ENCODE data around the gene HIBADH.

The HIBADH gene

DNA sequence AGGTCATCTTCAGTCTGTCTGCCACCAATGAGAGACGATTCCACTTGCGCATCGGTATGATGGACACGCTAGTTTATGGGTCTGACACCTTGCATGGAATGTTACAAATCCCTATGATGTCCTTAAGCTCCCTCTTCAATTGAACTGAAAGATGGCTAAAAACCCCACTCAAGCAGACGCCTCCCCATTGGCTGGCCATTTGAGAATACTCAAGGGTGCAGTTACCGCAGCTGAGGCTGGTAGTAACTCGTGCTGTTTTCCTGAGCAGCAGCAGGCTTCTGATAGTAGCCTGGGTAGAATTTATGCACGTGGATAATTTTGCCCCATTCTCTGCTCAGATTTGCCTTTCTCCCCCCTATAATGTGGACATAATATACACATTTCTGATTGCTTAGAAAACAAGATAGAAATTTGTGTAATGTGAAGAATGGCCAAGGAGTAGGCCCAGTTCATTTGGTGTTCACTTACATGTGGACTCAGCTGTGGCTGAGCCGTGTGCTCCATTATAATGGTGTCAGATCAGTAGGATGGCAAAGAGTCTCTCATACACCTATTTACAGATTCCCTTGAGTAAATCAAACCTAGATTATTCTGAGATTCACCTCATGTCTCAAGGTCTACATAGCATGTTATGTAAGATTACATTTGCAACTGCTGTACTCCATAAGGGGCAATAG is 142.8 kb downstream of the HIBADH start:
- TF ChIP-seq ZNF114 (tag by site-specific recombination; IDR thresholded peaks at IDR 0.05), result no peak
- TF ChIP-seq, protein P1, sequence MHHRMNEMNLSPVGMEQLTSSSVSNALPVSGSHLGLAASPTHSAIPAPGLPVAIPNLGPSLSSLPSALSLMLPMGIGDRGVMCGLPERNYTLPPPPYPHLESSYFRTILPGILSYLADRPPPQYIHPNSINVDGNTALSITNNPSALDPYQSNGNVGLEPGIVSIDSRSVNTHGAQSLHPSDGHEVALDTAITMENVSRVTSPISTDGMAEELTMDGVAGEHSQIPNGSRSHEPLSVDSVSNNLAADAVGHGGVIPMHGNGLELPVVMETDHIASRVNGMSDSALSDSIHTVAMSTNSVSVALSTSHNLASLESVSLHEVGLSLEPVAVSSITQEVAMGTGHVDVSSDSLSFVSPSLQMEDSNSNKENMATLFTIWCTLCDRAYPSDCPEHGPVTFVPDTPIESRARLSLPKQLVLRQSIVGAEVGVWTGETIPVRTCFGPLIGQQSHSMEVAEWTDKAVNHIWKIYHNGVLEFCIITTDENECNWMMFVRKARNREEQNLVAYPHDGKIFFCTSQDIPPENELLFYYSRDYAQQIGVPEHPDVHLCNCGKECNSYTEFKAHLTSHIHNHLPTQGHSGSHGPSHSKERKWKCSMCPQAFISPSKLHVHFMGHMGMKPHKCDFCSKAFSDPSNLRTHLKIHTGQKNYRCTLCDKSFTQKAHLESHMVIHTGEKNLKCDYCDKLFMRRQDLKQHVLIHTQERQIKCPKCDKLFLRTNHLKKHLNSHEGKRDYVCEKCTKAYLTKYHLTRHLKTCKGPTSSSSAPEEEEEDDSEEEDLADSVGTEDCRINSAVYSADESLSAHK (tag by site-specific recombination; IDR thresholded peaks at IDR 0.05), result no peak
- no peak for TF ChIP-seq ZSCAN5A (tag by site-specific recombination; IDR thresholded peaks at IDR 0.05)
- TF ChIP-seq ZNF223 (tag by site-specific recombination; IDR thresholded peaks at IDR 0.05), result no peak
- TF ChIP-seq ZNF747 (tag by site-specific recombination; IDR thresholded peaks at IDR 0.05), result no peak
- TF ChIP-seq ZNF354C (tag by site-specific recombination; IDR thresholded peaks at IDR 0.05; ENCODE audit: borderline replicate concordance, low read depth), result no peak
- no peak for TF ChIP-seq ZNF350 (tag by site-specific recombination; IDR thresholded peaks at IDR 0.05)
- TF ChIP-seq, protein P2, sequence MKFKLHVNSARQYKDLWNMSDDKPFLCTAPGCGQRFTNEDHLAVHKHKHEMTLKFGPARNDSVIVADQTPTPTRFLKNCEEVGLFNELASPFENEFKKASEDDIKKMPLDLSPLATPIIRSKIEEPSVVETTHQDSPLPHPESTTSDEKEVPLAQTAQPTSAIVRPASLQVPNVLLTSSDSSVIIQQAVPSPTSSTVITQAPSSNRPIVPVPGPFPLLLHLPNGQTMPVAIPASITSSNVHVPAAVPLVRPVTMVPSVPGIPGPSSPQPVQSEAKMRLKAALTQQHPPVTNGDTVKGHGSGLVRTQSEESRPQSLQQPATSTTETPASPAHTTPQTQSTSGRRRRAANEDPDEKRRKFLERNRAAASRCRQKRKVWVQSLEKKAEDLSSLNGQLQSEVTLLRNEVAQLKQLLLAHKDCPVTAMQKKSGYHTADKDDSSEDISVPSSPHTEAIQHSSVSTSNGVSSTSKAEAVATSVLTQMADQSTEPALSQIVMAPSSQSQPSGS (tag by site-specific recombination; IDR thresholded peaks at IDR 0.05; ENCODE audit: low read depth), result no peak
- no peak for TF ChIP-seq ZBTB7A (tag by site-specific recombination; IDR thresholded peaks at IDR 0.05; ENCODE audit: low read depth)
- no peak for TF ChIP-seq ZNF549 (tag by site-specific recombination; IDR thresholded peaks at IDR 0.05)
- no peak for TF ChIP-seq ZNF548 (tag by site-specific recombination; IDR thresholded peaks at IDR 0.05)
- no peak for TF ChIP-seq OVOL3 (tag by site-specific recombination; IDR thresholded peaks at IDR 0.05)
- TF ChIP-seq, protein P3, sequence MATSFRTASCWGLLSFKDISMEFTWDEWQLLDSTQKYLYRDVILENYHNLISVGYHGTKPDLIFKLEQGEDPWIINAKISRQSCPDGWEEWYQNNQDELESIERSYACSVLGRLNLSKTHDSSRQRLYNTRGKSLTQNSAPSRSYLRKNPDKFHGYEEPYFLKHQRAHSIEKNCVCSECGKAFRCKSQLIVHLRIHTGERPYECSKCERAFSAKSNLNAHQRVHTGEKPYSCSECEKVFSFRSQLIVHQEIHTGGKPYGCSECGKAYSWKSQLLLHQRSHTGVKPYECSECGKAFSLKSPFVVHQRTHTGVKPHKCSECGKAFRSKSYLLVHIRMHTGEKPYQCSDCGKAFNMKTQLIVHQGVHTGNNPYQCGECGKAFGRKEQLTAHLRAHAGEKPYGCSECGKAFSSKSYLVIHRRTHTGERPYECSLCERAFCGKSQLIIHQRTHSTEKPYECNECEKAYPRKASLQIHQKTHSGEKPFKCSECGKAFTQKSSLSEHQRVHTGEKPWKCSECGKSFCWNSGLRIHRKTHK (tag by site-specific recombination; IDR thresholded peaks at IDR 0.05), result no peak
- TF ChIP-seq ZBTB1 (tag by site-specific recombination; IDR thresholded peaks at IDR 0.05), result no peak
- no peak for TF ChIP-seq ZNF169 (tag by site-specific recombination; IDR thresholded peaks at IDR 0.05)
- no peak for TF ChIP-seq ZNF155 (tag by site-specific recombination; IDR thresholded peaks at IDR 0.05)
- no peak for TF ChIP-seq ZIC2 (tag by site-specific recombination; IDR thresholded peaks at IDR 0.05)
- TF ChIP-seq, protein P4, sequence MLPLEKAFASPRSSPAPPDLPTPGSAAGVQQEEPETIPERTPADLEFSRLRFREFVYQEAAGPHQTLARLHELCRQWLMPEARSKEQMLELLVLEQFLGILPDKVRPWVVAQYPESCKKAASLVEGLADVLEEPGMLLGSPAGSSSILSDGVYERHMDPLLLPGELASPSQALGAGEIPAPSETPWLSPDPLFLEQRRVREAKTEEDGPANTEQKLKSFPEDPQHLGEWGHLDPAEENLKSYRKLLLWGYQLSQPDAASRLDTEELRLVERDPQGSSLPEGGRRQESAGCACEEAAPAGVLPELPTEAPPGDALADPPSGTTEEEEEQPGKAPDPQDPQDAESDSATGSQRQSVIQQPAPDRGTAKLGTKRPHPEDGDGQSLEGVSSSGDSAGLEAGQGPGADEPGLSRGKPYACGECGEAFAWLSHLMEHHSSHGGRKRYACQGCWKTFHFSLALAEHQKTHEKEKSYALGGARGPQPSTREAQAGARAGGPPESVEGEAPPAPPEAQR (tag by site-specific recombination; IDR thresholded peaks at IDR 0.05), result no peak
- no peak for TF ChIP-seq ZNF132 (tag by site-specific recombination; IDR thresholded peaks at IDR 0.05; ENCODE audit: borderline replicate concordance)
- no peak for TF ChIP-seq ZNF175 (tag by site-specific recombination; IDR thresholded peaks at IDR 0.05)
- POLR2A ChIA-PET, result no interaction called here
- Histone ChIP-seq H3K27ac (ENCODE audit: extremely low read depth, low read depth, low read length) (no peak overlapping the region), H3K9me3 (ENCODE audit: control insufficient read depth, insufficient read depth, low read depth, low read length) (no peaks in the 10 kb centered on the region), H3K36me3 (ENCODE audit: control insufficient read depth in 2 of 2, insufficient read depth in 1 of 2, low read length in 2 of 2) (peaks cover 4 to 6% of the 10 kb centered on the region in 2 experiments; a peak in 2 of 3 replicates), H3K4me3 (ENCODE audit: low read depth, low read length) (no peak overlapping the region), H3K4me1 (ENCODE audit: control insufficient read depth, insufficient read depth, low read length) (no peaks in the 10 kb centered on the region)
- CTCF ChIA-PET, result interaction anchor here (0.7 kb wide), 1 partner anchor 8 kb away, joined by 3 read pairs; no protein-coding TSS in a partner anchor

All from HEK293 (cell line).